Pulmonary artery endothelial cell (primary cell): ENCODE data around the gene DNASE1. TPM values are rescaled to one million over a fixed set of nuclear protein-coding genes. Genes with fewer than 3 reads are reported as not detected.

Source experiments
- DNase-seq: peaks from one replicate; pipeline ENCODE4 v3.0.0-alpha.2; 2011; ENCODE audit warnings: low read depth, low spot score
- total RNA-seq: library from RNA; depleted of rRNA; stranded (reverse); fragments of >200 nt; gene quantifications from 2 replicates; pipeline ENCODE4 v1.2.3, GENCODE V29; 2014

DNASE1 gene
- total RNA-seq, 1 donor from 2014 or later, result 7.5 TPM

GRCh38 chr16:3696425-3697218, 42.1 kb downstream of the DNASE1 start:
- no peak for DNase-seq

- no peak for DNase-seq
These were observed 44.5 kb downstream of the DNASE1 start for GRCh38 chr16:3698941-3699340.

- no peak for DNase-seq
These were observed 47.0 kb downstream of the DNASE1 start for GRCh38 chr16:3701531-3701930.

GRCh38 chr16:3702082-3702481, 47.6 kb downstream of the DNASE1 start:
- DNase-seq, result no peak

GRCh38 chr16:3706253-3707012, 51.9 kb downstream of the DNASE1 start:
- no peak for DNase-seq

Other genes starting within 250 kb of the DNASE1 start
- gene ZNF597, start 211.2 kb upstream of the DNASE1 start, total RNA-seq, result 2.2 and 2.9 TPM in 2 replicates
- gene NAA60, start 211.0 kb upstream of the DNASE1 start, total RNA-seq, result 11.8 and 12.7 TPM in 2 replicates
- gene C16orf90, start 159.2 kb upstream of the DNASE1 start, total RNA-seq, result not detected in 2 replicates
- 11.1 and 13.6 TPM in 2 replicates for gene CLUAP1, start 153.7 kb upstream of the DNASE1 start, total RNA-seq
- gene NLRC3, start 77.3 kb upstream of the DNASE1 start, total RNA-seq, result 1.4 and 2.0 TPM in 2 replicates
- gene SLX4, start 43.1 kb upstream of the DNASE1 start, total RNA-seq, result 2.8 and 4.0 TPM in 2 replicates
- gene TRAP1, start 62.8 kb downstream of the DNASE1 start, total RNA-seq, result 111 and 183 TPM in 2 replicates
- gene CREBBP, start 226.0 kb downstream of the DNASE1 start, total RNA-seq, result 10.2 and 14.7 TPM in 2 replicates